Umbilical cord (tissue), 2 donors: ENCODE results near the gene CSF2RB. TPM values are rescaled to one million over a fixed set of nuclear protein-coding genes. Genes with fewer than 3 reads are reported as not detected.
A peak's percentile ranks its signal among the peaks of the same experiment; 100 is the strongest.

Source experiments
- DNase-seq: peaks from one replicate; pipeline ENCODE4 v3.0.0-alpha.2; 2015; ENCODE audit warnings: low spot score
- total RNA-seq: library from RNA; depleted of rRNA; stranded (reverse); fragments of >200 nt; gene quantifications from one replicate; pipeline ENCODE4 v1.2.3, GENCODE V29; 2014; ENCODE audit warnings: low replicate concordance; ENCODE audit not compliant: insufficient read depth

CSF2RB gene
- total RNA-seq, 1 donor from 2014 or later: 8.7 TPM

- DNase-seq: no peak
These were observed 8.1 kb downstream of the CSF2RB start for GRCh38 chr22:36921309-36922104.

GRCh38 chr22:36922105-36922608 is 8.7 kb downstream of the CSF2RB start:
- DNase-seq: peak; percentile 66

GRCh38 chr22:36922711-36923110 is 9.3 kb downstream of the CSF2RB start:
- no peak for DNase-seq

GRCh38 chr22:36923131-36923788 is 9.8 kb downstream of the CSF2RB start:
- DNase-seq: no peak

GRCh38 chr22:36924151-36924698 is 10.8 kb downstream of the CSF2RB start:
- no peak for DNase-seq

GRCh38 chr22:36925388-36926290 is 12.2 kb downstream of the CSF2RB start:
- DNase-seq: no peak

- DNase-seq: no peak
These were observed 12.9 kb downstream of the CSF2RB start for GRCh38 chr22:36926309-36926708.

GRCh38 chr22:36926721-36927435 is 13.4 kb downstream of the CSF2RB start:
- DNase-seq: no peak

GRCh38 chr22:36927671-36928070 is 14.2 kb downstream of the CSF2RB start:
- DNase-seq: no peak

GRCh38 chr22:36928196-36928595 is 14.8 kb downstream of the CSF2RB start:
- DNase-seq: no peak

- no peak for DNase-seq
These were observed 15.5 kb downstream of the CSF2RB start for GRCh38 chr22:36928786-36929535.

GRCh38 chr22:36929621-36930020 is 16.2 kb downstream of the CSF2RB start:
- no peak for DNase-seq

- DNase-seq: no peak
These were observed 16.9 kb downstream of the CSF2RB start for GRCh38 chr22:36930041-36930935.

GRCh38 chr22:36931446-36931845 is 18.0 kb downstream of the CSF2RB start:
- DNase-seq: no peak

- no peak for DNase-seq
These were observed 20.4 kb downstream of the CSF2RB start for GRCh38 chr22:36933629-36934417.

- no peak for DNase-seq
These were observed 21.2 kb downstream of the CSF2RB start for GRCh38 chr22:36934418-36935312.

- no peak for DNase-seq
These were observed 21.8 kb downstream of the CSF2RB start for GRCh38 chr22:36935313-36935610.
